ENCODE results near the gene SYCE1.
"Not testable (repeated sequence)": the region's sequence is repeated elsewhere in the genome, so short reads cannot be mapped to it uniquely, and the experiment has no call there.

The SYCE1 gene

GRCh38 chr10:133520193-133520738 is 45.1 kb downstream of the SYCE1 start:
- H3K9me3 ChIP-seq (ENCODE audit: low read length) = no peaks in the 10 kb centered on the region

GRCh38 chr10:133518517-133518916 is 46.9 kb downstream of the SYCE1 start:
- not testable (repeated sequence) for H3K9me3 ChIP-seq (ENCODE audit: low read length); H3K4me1 ChIP-seq (ENCODE audit: insufficient read depth, low read length); H3K36me3 ChIP-seq (ENCODE audit: insufficient read depth, low read length); H3K27me3 ChIP-seq (ENCODE audit: insufficient read depth, low read length); H3K4me3 ChIP-seq (ENCODE audit: low read length); H2AFZ ChIP-seq (ENCODE audit: low read depth, low read length)

More at GRCh38 chr10:133520193-133520738, 45.1 kb downstream of the SYCE1 start:
- H3K4me3 ChIP-seq (ENCODE audit: low read length) = no peak overlapping the region
- no peaks in the 10 kb centered on the region for H3K4me1 ChIP-seq (ENCODE audit: insufficient read depth, low read length)
- no peaks in the 10 kb centered on the region for H3K36me3 ChIP-seq (ENCODE audit: insufficient read depth, low read length)
- H2AFZ ChIP-seq (ENCODE audit: low read depth, low read length) = no peak overlapping the region
- peaks cover 3% of the 10 kb centered on the region for H3K27me3 ChIP-seq (ENCODE audit: insufficient read depth, low read length)

- Histone ChIP-seq H2AFZ (ENCODE audit: low read depth, low read length) (no peak overlapping the region), H3K27me3 (ENCODE audit: insufficient read depth, low read length) (peaks cover 12% of the 10 kb centered on the region), H3K36me3 (ENCODE audit: insufficient read depth, low read length) (no peaks in the 10 kb centered on the region), H3K9me3 (ENCODE audit: low read length) (no peaks in the 10 kb centered on the region), H3K4me3 (ENCODE audit: low read length) (no peak overlapping the region), H3K4me1 (ENCODE audit: insufficient read depth, low read length) (no peaks in the 10 kb centered on the region)
These were observed 49.3 kb downstream of the SYCE1 start for GRCh38 chr10:133516057-133516456.

- Histone ChIP-seq H3K4me3 (ENCODE audit: low read length) (no peak overlapping the region), H3K36me3 (ENCODE audit: insufficient read depth, low read length) (no peaks in the 10 kb centered on the region), H2AFZ (ENCODE audit: low read depth, low read length) (no peak overlapping the region), H3K9me3 (ENCODE audit: low read length) (no peaks in the 10 kb centered on the region), H3K4me1 (ENCODE audit: insufficient read depth, low read length) (no peaks in the 10 kb centered on the region), H3K27me3 (ENCODE audit: insufficient read depth, low read length) (peaks cover 12% of the 10 kb centered on the region)
These were observed 49.9 kb downstream of the SYCE1 start for GRCh38 chr10:133515471-133515870.

GRCh38 chr10:133511907-133512528 is 53.4 kb downstream of the SYCE1 start:
- no peaks in the 10 kb centered on the region for H3K9me3 ChIP-seq (ENCODE audit: low read length)
- H3K27me3 ChIP-seq (ENCODE audit: insufficient read depth, low read length) = peaks cover 12% of the 10 kb centered on the region
- H3K4me1 ChIP-seq (ENCODE audit: insufficient read depth, low read length) = no peaks in the 10 kb centered on the region
- no peaks in the 10 kb centered on the region for H3K36me3 ChIP-seq (ENCODE audit: insufficient read depth, low read length)
- no peak overlapping the region for H3K4me3 ChIP-seq (ENCODE audit: low read length)
- no peak overlapping the region for H2AFZ ChIP-seq (ENCODE audit: low read depth, low read length)

- H3K4me1 ChIP-seq (ENCODE audit: insufficient read depth, low read length) = no peaks in the 10 kb centered on the region
- no peak overlapping the region for H3K4me3 ChIP-seq (ENCODE audit: low read length)
- H3K9me3 ChIP-seq (ENCODE audit: low read length) = no peaks in the 10 kb centered on the region
- peaks cover 12% of the 10 kb centered on the region for H3K27me3 ChIP-seq (ENCODE audit: insufficient read depth, low read length)
- H2AFZ ChIP-seq (ENCODE audit: low read depth, low read length) = no peak overlapping the region
- no peaks in the 10 kb centered on the region for H3K36me3 ChIP-seq (ENCODE audit: insufficient read depth, low read length)
These were observed 54.0 kb downstream of the SYCE1 start for GRCh38 chr10:133511408-133511807.

- H3K9me3 ChIP-seq (ENCODE audit: low read length) = no peaks in the 10 kb centered on the region
- no peaks in the 10 kb centered on the region for H3K36me3 ChIP-seq (ENCODE audit: insufficient read depth, low read length)
- no peak overlapping the region for H3K4me3 ChIP-seq (ENCODE audit: low read length)
- no peaks in the 10 kb centered on the region for H3K4me1 ChIP-seq (ENCODE audit: insufficient read depth, low read length)
- no peak overlapping the region for H2AFZ ChIP-seq (ENCODE audit: low read depth, low read length)
- H3K27me3 ChIP-seq (ENCODE audit: insufficient read depth, low read length) = peaks cover 9% of the 10 kb centered on the region
These were observed 55.7 kb downstream of the SYCE1 start for GRCh38 chr10:133509700-133510099.
